HepG2 (cell line): ENCODE data around the gene MAPK12. TPM values are rescaled to one million over a fixed set of nuclear protein-coding genes. Genes with fewer than 3 reads are reported as not detected.
A peak's percentile ranks its signal among the peaks of the same experiment; 100 is the strongest.

Source experiments
- SALL2 ChIP-seq: sonication (generic); formaldehyde crosslinking; IDR thresholded peaks from 2 replicates; pipeline ENCODE4 v1.8.1; 2023; ENCODE audit warnings: mild to moderate bottlenecking, missing genetic modification reagents, inconsistent platforms
- TEAD2 ChIP-seq: sonication (generic); formaldehyde crosslinking; IDR thresholded peaks from 2 replicates; pipeline ENCODE4 v1.9.0; 2021; ENCODE audit warnings: missing genetic modification reagents
- ZFP36L1 ChIP-seq: sonication (generic); formaldehyde crosslinking; IDR thresholded peaks from 2 replicates; pipeline ENCODE4 v1.8.0; 2022; ENCODE audit warnings: mild to moderate bottlenecking, missing genetic modification reagents, moderate library complexity
- ZNF18 ChIP-seq: sonication (generic); formaldehyde crosslinking; IDR thresholded peaks from 2 replicates; pipeline ENCODE4 v1.8.0; 2022; ENCODE audit warnings: mild to moderate bottlenecking, missing genetic modification reagents; ENCODE audit not compliant: insufficient replicate concordance
- ZNF296 ChIP-seq: sonication (generic); formaldehyde crosslinking; conservative IDR thresholded peaks from 2 replicates; pipeline ENCODE4 v1.5.0; 2020; ENCODE audit warnings: mild to moderate bottlenecking, missing genetic modification reagents
- ZNF746 ChIP-seq: sonication (generic); formaldehyde crosslinking; IDR thresholded peaks from 2 replicates; pipeline ENCODE4 v1.8.0; 2022; ENCODE audit warnings: mild to moderate bottlenecking, missing genetic modification reagents
- polyA plus RNA-seq, 8 experiments: library from polyadenylated mRNA; depleted of rRNA in 3 of 8; stranded (reverse) in 7 of 8; unstranded in 1 of 8; fragments of >200 nt; fragmentation: Illumina TruSeq in 4 of 8; extraction: Trizol in 4 of 8; gene quantifications; 2 replicates each; pipeline versions ENCODE4 v1.2.1 to v1.2.3, GENCODE V29; 2011 to 2016; ENCODE audit warnings: low read depth in 4 of 8, missing spikeins in 1 of 8, mixed read lengths in 1 of 8; ENCODE audit not compliant: insufficient read depth in 1 of 8
- total RNA-seq, 5 experiments: library from RNA; depleted of rRNA; stranded (reverse); fragments of >200 nt; fragmentation: Illumina TruSeq; extraction: Trizol; gene quantifications; 2 replicates each; pipeline ENCODE4 v1.2.3, GENCODE V29; 2016; ENCODE audit warnings: low read depth in 1 of 5
- TF ChIP-seq, protein P1 (sequence below): sonication (generic); formaldehyde crosslinking; IDR thresholded peaks from 2 replicates; pipeline ENCODE4 v1.4.0; 2020; ENCODE audit warnings: mild to moderate bottlenecking, missing genetic modification reagents
- TF ChIP-seq, protein P2 (sequence below): sonication (generic); formaldehyde crosslinking; IDR thresholded peaks from 2 replicates; pipeline ENCODE4 v1.4.0; 2020; ENCODE audit warnings: missing genetic modification reagents
- TF ChIP-seq, protein P3 (sequence below): sonication (generic); formaldehyde crosslinking; IDR thresholded peaks from 2 replicates; pipeline ENCODE4 v1.4.0; 2020; ENCODE audit warnings: mild to moderate bottlenecking, missing genetic modification reagents, borderline replicate concordance

Gene MAPK12
- total and polyA plus RNA-seq, 2 of the 13 experiments (the other 11 are each of a cell fraction or from before 2014, with no cell fraction given), result 22.2 to 23.3 TPM

- TF ChIP-seq TEAD2 (CRISPR knock-in tag) (no peak), SALL2 (no peak; the same call in 1 of the 2 replicates), ZFP36L1 (no peak), ZNF296 (CRISPR knock-in tag) (no peak), ZNF746 (CRISPR knock-in tag) (0 out of 2 replicates have a peak, but pooled peaks have one; percentile 45), ZNF18 (CRISPR knock-in tag) (peak; percentile 58)
- TF ChIP-seq, protein P1, sequence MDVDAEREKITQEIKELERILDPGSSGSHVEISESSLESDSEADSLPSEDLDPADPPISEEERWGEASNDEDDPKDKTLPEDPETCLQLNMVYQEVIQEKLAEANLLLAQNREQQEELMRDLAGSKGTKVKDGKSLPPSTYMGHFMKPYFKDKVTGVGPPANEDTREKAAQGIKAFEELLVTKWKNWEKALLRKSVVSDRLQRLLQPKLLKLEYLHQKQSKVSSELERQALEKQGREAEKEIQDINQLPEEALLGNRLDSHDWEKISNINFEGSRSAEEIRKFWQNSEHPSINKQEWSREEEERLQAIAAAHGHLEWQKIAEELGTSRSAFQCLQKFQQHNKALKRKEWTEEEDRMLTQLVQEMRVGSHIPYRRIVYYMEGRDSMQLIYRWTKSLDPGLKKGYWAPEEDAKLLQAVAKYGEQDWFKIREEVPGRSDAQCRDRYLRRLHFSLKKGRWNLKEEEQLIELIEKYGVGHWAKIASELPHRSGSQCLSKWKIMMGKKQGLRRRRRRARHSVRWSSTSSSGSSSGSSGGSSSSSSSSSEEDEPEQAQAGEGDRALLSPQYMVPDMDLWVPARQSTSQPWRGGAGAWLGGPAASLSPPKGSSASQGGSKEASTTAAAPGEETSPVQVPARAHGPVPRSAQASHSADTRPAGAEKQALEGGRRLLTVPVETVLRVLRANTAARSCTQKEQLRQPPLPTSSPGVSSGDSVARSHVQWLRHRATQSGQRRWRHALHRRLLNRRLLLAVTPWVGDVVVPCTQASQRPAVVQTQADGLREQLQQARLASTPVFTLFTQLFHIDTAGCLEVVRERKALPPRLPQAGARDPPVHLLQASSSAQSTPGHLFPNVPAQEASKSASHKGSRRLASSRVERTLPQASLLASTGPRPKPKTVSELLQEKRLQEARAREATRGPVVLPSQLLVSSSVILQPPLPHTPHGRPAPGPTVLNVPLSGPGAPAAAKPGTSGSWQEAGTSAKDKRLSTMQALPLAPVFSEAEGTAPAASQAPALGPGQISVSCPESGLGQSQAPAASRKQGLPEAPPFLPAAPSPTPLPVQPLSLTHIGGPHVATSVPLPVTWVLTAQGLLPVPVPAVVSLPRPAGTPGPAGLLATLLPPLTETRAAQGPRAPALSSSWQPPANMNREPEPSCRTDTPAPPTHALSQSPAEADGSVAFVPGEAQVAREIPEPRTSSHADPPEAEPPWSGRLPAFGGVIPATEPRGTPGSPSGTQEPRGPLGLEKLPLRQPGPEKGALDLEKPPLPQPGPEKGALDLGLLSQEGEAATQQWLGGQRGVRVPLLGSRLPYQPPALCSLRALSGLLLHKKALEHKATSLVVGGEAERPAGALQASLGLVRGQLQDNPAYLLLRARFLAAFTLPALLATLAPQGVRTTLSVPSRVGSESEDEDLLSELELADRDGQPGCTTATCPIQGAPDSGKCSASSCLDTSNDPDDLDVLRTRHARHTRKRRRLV, result no peak
- TF ChIP-seq, protein P2, sequence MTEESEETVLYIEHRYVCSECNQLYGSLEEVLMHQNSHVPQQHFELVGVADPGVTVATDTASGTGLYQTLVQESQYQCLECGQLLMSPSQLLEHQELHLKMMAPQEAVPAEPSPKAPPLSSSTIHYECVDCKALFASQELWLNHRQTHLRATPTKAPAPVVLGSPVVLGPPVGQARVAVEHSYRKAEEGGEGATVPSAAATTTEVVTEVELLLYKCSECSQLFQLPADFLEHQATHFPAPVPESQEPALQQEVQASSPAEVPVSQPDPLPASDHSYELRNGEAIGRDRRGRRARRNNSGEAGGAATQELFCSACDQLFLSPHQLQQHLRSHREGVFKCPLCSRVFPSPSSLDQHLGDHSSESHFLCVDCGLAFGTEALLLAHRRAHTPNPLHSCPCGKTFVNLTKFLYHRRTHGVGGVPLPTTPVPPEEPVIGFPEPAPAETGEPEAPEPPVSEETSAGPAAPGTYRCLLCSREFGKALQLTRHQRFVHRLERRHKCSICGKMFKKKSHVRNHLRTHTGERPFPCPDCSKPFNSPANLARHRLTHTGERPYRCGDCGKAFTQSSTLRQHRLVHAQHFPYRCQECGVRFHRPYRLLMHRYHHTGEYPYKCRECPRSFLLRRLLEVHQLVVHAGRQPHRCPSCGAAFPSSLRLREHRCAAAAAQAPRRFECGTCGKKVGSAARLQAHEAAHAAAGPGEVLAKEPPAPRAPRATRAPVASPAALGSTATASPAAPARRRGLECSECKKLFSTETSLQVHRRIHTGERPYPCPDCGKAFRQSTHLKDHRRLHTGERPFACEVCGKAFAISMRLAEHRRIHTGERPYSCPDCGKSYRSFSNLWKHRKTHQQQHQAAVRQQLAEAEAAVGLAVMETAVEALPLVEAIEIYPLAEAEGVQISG, result peak; percentile 63; the same call in 1 of the 2 replicates
- TF ChIP-seq, protein P3, sequence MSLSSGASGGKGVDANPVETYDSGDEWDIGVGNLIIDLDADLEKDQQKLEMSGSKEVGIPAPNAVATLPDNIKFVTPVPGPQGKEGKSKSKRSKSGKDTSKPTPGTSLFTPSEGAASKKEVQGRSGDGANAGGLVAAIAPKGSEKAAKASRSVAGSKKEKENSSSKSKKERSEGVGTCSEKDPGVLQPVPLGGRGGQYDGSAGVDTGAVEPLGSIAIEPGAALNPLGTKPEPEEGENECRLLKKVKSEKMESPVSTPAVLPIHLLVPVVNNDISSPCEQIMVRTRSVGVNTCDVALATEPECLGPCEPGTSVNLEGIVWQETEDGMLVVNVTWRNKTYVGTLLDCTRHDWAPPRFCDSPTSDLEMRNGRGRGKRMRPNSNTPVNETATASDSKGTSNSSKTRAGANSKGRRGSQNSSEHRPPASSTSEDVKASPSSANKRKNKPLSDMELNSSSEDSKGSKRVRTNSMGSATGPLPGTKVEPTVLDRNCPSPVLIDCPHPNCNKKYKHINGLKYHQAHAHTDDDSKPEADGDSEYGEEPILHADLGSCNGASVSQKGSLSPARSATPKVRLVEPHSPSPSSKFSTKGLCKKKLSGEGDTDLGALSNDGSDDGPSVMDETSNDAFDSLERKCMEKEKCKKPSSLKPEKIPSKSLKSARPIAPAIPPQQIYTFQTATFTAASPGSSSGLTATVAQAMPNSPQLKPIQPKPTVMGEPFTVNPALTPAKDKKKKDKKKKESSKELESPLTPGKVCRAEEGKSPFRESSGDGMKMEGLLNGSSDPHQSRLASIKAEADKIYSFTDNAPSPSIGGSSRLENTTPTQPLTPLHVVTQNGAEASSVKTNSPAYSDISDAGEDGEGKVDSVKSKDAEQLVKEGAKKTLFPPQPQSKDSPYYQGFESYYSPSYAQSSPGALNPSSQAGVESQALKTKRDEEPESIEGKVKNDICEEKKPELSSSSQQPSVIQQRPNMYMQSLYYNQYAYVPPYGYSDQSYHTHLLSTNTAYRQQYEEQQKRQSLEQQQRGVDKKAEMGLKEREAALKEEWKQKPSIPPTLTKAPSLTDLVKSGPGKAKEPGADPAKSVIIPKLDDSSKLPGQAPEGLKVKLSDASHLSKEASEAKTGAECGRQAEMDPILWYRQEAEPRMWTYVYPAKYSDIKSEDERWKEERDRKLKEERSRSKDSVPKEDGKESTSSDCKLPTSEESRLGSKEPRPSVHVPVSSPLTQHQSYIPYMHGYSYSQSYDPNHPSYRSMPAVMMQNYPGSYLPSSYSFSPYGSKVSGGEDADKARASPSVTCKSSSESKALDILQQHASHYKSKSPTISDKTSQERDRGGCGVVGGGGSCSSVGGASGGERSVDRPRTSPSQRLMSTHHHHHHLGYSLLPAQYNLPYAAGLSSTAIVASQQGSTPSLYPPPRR (CRISPR knock-in tag), result no peak
Measured at GRCh38 chr22:50250555-50251476, 10.7 kb downstream of the MAPK12 start, which contains the start of gene HDAC10 (continued).
